CD4-positive, CD25-positive, alpha-beta regulatory T cell (primary cell): ENCODE data around the gene TMEM120B. TPM values are rescaled to one million over a fixed set of nuclear protein-coding genes. Genes with fewer than 3 reads are reported as not detected.
A peak's percentile ranks its signal among the peaks of the same experiment; 100 is the strongest.

Experiments used
- ATAC-seq, 2 donors: fragments of 150-1000 bp; cut with Tn5 transposase; one replicate each; pipeline ENCODE4 v1.10.0; 2021; ENCODE audit warnings: low read depth in 2 of 2, moderate number of reproducible peaks in 2 of 2, moderate library complexity in 1 of 2
- DNase-seq, 3 donors: peaks; one replicate each; pipeline versions ENCODE4 v3.0.0 to v3.0.0-alpha.2; 2012 to 2022; ENCODE audit warnings: mixed read lengths in 1 of 3
- H3K27ac ChIP-seq: one replicate; pipeline ENCODE4 v1.7.0; 2013; ENCODE audit warnings: mild to moderate bottlenecking, low read length; ENCODE audit not compliant: insufficient read depth, poor library complexity, severe bottlenecking
- H3K27me3 ChIP-seq: one replicate; pipeline ENCODE4 v1.7.0; 2013; ENCODE audit warnings: low read length; ENCODE audit not compliant: control insufficient read depth, insufficient read depth
- H3K36me3 ChIP-seq: one replicate; pipeline ENCODE4 v1.7.0; 2013; ENCODE audit warnings: mild to moderate bottlenecking, low read length, moderate library complexity; ENCODE audit not compliant: control insufficient read depth, insufficient read depth
- H3K4me1 ChIP-seq: 2 replicates; pipeline ENCODE4 v1.7.0; 2013; ENCODE audit warnings: mild to moderate bottlenecking, low read length; ENCODE audit not compliant: insufficient read depth, control insufficient read depth, poor library complexity, severe bottlenecking
- H3K4me3 ChIP-seq: one replicate; pipeline ENCODE4 v1.7.0; 2013; ENCODE audit warnings: low read depth, mild to moderate bottlenecking, low read length, moderate library complexity
- H3K9me3 ChIP-seq, 2 experiments: 1 replicate in 1 of 2; 2 replicates in 1 of 2; pipeline ENCODE4 v1.7.0; 2013; ENCODE audit warnings: low read length in 2 of 2, mild to moderate bottlenecking in 1 of 2, moderate library complexity in 1 of 2; ENCODE audit not compliant: control insufficient read depth in 2 of 2
- H3K27ac Mint-ChIP-seq, 3 donors: one replicate each; pipeline ENCODE4 v1.8.0; 2020 to 2022; ENCODE audit warnings: mild to moderate bottlenecking in 3 of 3, mixed read lengths in 3 of 3, moderate library complexity in 2 of 3
- H3K27me3 Mint-ChIP-seq: one replicate; pipeline ENCODE4 v1.8.0; 2022; ENCODE audit warnings: mild to moderate bottlenecking, mixed read lengths
- H3K36me3 Mint-ChIP-seq: one replicate; pipeline ENCODE4 v1.8.0; 2020; ENCODE audit warnings: mixed read lengths
- H3K4me1 Mint-ChIP-seq, 4 donors: one replicate each; pipeline ENCODE4 v1.8.0; 2020 to 2022; ENCODE audit warnings: mixed read lengths in 4 of 4, mild to moderate bottlenecking in 1 of 4
- H3K4me3 Mint-ChIP-seq, 4 donors: one replicate each; pipeline ENCODE4 v1.8.0; 2020 to 2022; ENCODE audit warnings: mild to moderate bottlenecking in 4 of 4, mixed read lengths in 4 of 4, moderate library complexity in 3 of 4
- H3K9me3 Mint-ChIP-seq, 7 donors: one replicate each; pipeline ENCODE4 v1.8.0; 2020 to 2022; ENCODE audit warnings: mixed read lengths in 7 of 7, mild to moderate bottlenecking in 3 of 7, moderate library complexity in 2 of 7
- polyA plus RNA-seq, 4 donors: library from polyadenylated mRNA; unstranded; fragments of 300-500 nt; fragmentation: Illumina TruSeq; gene quantifications; one replicate each; pipeline ENCODE4 v1.2.3, GENCODE V29; 2021
- total RNA-seq: library from RNA; stranded (reverse); gene quantifications from one replicate; pipeline ENCODE4 v1.2.3, GENCODE V29; 2022

TMEM120B gene
- total and polyA plus RNA-seq, 5 donors from 2014 or later = 2.6 to 7.5 (median 2.7) TPM

DNA sequence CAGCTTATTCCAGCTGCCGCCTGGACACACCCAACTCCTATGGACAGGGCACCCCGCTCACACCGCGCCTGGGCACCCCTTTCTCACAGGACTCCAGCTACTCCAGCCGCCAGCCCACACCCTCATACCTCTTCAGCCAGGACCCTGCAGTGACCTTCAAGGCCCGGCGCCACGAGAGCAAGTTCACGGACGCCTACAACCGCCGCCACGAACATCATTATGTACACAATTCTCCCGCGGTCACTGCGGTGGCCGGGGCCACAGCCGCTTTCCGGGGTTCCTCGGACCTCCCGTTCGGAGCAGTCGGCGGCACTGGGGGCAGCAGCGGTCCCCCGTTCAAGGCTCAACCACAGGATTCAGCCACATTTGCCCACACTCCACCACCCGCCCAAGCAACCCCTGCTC lies 97.2 kb downstream of the TMEM120B start:
- H3K36me3 Mint-ChIP-seq = peaks cover 33% of the 10 kb centered on the region
- peak overlapping the region in 2 of 3 donors; percentile 56 to 62 for H3K27ac Mint-ChIP-seq

DNA sequence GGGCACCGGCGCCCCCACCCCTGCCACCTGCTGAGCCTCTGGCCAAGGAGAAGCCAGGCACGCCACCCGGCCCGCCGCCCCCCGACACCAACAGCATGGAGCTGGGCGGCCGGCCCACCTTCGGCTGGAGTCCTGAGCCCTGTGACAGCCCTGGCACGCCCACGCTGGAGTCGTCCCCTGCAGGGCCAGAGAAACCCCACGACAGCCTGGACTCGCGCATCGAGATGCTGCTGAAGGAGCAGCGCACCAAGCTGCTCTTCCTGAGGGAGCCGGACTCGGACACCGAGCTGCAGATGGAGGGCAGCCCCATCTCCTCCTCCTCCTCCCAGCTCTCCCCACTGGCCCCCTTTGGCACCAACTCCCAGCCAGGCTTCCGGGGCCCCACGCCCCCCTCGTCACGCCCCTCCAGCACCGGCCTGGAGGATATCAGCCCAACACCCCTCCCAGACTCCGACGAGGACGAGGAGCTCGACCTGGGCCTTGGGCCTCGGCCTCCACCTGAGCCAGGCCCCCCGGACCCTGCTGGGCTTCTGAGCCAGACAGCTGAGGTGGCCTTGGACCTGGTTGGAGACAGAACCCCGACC lies 97.8 kb downstream of the TMEM120B start:
- peaks cover 82% of the 10 kb centered on the region for H3K4me1 ChIP-seq
- Mint-ChIP-seq H3K9me3 (no peaks in the 10 kb centered on the region), H3K4me3 (peak overlapping the region; percentile 43 to 92 (median 85)), H3K4me1 (peaks cover 10 to 74% (median 37%) of the 10 kb centered on the region in 4 donors), H3K36me3 (peaks cover 37% of the 10 kb centered on the region), H3K27ac (peak overlapping the region in 1 of 3 donors; percentile 90), H3K27me3 (no peaks in the 10 kb centered on the region)
- DNase-seq = no peak
- H3K27ac ChIP-seq = peak overlapping the region; percentile 50
- peaks cover 54% of the 10 kb centered on the region for H3K36me3 ChIP-seq
- ATAC-seq = no peak
- no peaks in the 10 kb centered on the region for H3K9me3 ChIP-seq
- H3K4me3 ChIP-seq = peak overlapping the region; percentile 73
- no peaks in the 10 kb centered on the region for H3K27me3 ChIP-seq

More for the DNA sequence above, 97.2 kb downstream of the TMEM120B start:
- H3K27me3 Mint-ChIP-seq = no peaks in the 10 kb centered on the region
- Histone ChIP-seq H3K4me1 (peaks cover 86% of the 10 kb centered on the region), H3K9me3 (no peaks in the 10 kb centered on the region), H3K27ac (no peak overlapping the region), H3K27me3 (no peaks in the 10 kb centered on the region), H3K36me3 (peaks cover 48% of the 10 kb centered on the region), H3K4me3 (no peak overlapping the region)
- H3K4me1 Mint-ChIP-seq = peaks cover 10 to 68% (median 37%) of the 10 kb centered on the region in 4 donors
- DNase-seq (no peak), ATAC-seq (no peak)
- no peaks in the 10 kb centered on the region for H3K9me3 Mint-ChIP-seq
- H3K4me3 Mint-ChIP-seq = peak overlapping the region; percentile 55 to 90 (median 65)

DNA sequence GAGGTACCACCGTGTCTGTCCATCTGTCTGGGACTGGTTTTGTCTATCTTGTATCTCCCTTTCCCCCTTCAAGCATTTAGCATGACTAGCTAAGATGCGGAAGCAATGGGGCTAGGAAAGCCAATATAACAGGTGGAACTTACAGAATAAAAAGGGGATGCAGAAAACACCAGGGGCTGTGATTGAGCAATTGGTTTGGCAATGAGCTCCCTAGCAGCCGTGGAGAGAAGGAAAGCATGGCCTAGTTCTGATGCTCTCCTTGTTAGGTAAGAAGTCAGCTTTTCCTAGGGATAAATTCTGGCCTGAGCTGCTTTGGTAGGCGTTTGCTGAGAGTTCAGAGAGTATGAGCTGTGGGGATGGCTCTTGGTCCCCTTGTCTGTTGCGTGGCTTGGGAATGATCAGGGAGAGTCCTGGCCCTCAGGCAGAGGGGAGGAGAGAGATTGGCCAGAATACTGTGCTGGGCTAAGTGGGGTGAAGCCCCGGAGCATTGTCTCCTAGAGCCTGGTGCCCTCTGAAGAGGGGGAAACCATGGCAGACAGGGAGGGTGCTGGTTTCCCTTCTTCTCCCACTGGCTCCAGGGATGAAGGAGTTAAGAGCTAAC lies 98.4 kb downstream of the TMEM120B start:
- Mint-ChIP-seq H3K9me3 (no peaks in the 10 kb centered on the region), H3K36me3 (peaks cover 36% of the 10 kb centered on the region), H3K27ac (peak overlapping the region; percentile 45 to 90 (median 90)), H3K27me3 (no peaks in the 10 kb centered on the region), H3K4me3 (peak overlapping the region; percentile 82 to 92 (median 90)), H3K4me1 (peaks cover 10 to 72% (median 38%) of the 10 kb centered on the region in 4 donors)
- peak overlapping the region; percentile 73 for H3K4me3 ChIP-seq
- H3K9me3 ChIP-seq = no peaks in the 10 kb centered on the region
- DNase-seq (no peak), ATAC-seq (no peak)
- peaks cover 60% of the 10 kb centered on the region for H3K36me3 ChIP-seq
- H3K4me1 ChIP-seq = peaks cover 78% of the 10 kb centered on the region
- H3K27ac ChIP-seq = peak overlapping the region; percentile 50
- no peaks in the 10 kb centered on the region for H3K27me3 ChIP-seq

DNA sequence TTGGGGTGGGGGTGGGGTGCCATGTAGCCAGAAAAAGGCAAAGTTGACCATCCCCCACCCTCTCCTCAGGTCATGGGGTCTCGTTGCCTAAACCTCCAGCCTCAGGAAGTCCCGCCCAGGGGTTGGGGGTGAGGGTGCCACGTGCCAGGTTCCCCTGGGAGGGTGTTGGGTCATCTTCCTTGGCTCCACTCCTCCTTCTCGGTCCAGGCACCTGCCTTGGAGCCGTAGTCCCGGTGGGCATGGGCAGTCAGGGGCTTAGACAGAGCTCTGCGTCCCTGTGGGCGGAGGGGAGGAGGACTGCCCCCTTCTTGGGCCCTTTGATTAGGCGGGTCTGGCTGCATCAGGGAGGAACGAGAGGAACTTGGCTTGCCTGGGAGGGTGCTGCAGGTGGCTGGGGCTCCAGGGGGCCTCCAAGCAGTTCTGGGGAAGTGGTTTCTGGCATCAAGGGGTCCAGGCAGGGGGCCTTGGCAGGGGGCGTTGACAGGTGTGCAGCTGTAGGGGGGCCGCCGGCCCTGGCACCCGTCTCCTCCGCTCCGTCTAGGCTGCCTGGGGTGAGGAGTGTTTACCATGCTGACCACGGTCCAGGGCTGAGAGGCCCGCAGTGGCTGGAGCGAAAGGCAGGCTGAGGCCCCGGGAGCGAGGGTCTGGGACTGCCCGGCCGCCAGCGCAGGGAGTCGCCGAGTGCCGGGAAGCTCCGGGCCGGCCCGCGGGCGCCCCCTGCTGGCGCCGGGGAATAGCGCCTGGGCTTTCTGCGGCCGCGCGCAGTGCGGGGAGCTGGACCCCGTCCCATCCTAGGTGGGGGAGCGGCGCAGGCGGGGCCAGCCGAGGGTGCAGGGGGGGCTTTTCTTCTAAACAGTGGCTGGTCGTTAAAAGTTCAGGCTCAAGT lies 99.1 kb downstream of the TMEM120B start:
- peak overlapping the region; percentile 50 for H3K27ac ChIP-seq
- no peaks in the 10 kb centered on the region for H3K9me3 ChIP-seq
- Mint-ChIP-seq H3K4me3 (peak overlapping the region; percentile 82 to 92 (median 90)), H3K36me3 (peaks cover 37% of the 10 kb centered on the region), H3K9me3 (no peaks in the 10 kb centered on the region), H3K4me1 (peaks cover 10 to 73% (median 38%) of the 10 kb centered on the region in 4 donors), H3K27me3 (no peaks in the 10 kb centered on the region), H3K27ac (peak overlapping the region; percentile 62 to 97 (median 90))
- H3K36me3 ChIP-seq = peaks cover 64% of the 10 kb centered on the region
- ATAC-seq (peak; percentile 73 to 77), DNase-seq (peak; percentile 60 to 73 (median 62))
- H3K4me3 ChIP-seq = peak overlapping the region; percentile 83
- H3K4me1 ChIP-seq = peaks cover 70% of the 10 kb centered on the region
- H3K27me3 ChIP-seq = no peaks in the 10 kb centered on the region

DNA sequence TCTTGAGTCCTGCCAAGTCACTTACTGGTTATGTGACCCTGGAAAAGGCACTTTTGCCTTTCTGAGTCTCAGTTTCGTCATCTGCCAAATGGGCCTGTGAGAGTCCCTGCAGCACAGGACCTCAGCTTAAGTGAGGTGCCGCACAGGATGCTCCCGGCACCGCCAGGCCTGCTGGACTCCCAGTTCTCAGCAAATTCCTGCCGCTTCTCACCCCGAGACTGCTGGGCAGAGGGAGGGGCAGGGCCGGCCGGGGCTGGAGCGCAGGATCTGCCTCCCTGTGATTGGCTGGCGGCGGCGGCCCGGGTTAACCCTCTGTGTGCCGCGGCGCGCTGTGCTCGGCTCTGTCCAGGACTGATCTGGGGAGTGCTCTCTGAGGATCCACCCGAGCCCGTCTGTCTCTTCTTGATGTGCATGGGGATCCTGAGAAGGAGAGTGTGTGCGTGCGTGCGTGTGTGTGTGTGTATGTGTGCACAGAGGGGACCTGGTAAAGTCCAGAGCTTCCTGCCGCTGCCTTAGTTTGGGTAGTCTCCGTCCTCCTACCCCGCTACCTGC lies 99.8 kb downstream of the TMEM120B start:
- Mint-ChIP-seq H3K36me3 (peaks cover 38% of the 10 kb centered on the region), H3K27ac (peak overlapping the region in 1 of 3 donors; percentile 69), H3K27me3 (no peaks in the 10 kb centered on the region), H3K4me1 (peaks cover 10 to 70% (median 36%) of the 10 kb centered on the region in 4 donors), H3K9me3 (no peaks in the 10 kb centered on the region), H3K4me3 (peak overlapping the region; percentile 82 to 92 (median 90))
- Histone ChIP-seq H3K27ac (peak overlapping the region; percentile 50), H3K9me3 (no peaks in the 10 kb centered on the region), H3K4me1 (peaks cover 63% of the 10 kb centered on the region), H3K27me3 (no peaks in the 10 kb centered on the region), H3K4me3 (peak overlapping the region; percentile 83), H3K36me3 (peaks cover 71% of the 10 kb centered on the region)
- DNase-seq (peak in 1 of 3 donors; percentile 47), ATAC-seq (peak; percentile 5 to 28)

DNA sequence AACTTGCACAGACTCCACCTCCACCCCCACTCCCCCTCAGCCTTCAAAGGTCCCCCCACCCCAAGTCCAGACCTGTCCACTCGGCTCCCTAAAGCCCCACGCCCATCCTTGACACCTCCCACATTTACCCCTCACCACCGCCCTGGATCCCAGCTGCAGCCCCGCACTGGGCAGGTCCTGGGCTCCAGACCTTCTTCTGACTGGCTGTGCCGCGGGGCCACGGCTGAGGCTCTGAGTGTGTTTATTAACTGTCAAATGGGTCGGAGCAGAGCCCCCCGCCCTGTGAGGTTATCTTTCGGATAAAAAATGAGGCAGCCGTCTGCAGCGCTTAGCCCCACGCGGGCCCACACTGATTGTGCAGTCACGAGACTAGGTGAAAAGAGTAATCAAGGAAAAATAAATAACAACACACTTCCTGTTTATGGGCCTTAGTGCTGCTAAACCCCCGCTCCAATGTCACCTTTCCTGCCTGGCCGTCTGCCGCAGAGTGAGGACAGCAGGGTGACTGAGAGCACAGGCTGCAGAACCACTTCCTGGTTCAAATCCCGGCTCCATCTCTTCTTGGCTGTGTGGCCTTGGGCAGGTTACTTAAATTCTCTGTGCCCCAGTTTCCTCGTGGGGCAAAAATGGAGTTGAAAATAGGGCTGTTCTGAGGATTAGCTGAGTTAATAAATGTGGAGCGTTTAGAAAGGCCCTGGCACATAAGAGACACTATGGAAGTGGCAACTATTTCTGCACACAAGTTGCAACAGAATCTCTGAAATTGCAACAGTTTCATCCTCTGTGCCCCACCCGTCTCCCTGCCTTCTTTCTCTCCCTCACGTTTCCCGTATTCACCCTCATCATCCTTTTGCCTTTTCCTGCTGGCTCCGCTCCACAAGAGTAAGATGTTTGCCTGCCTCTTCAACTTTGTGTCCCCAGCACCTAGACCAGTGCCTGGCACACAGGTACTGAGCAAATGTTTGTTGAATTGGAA lies 100.7 kb downstream of the TMEM120B start:
- peak overlapping the region; percentile 50 for H3K27ac ChIP-seq

More for the DNA sequence above, 100.7 kb downstream of the TMEM120B start:
- Histone ChIP-seq H3K36me3 (peaks cover 75% of the 10 kb centered on the region), H3K4me1 (peaks cover 55% of the 10 kb centered on the region), H3K4me3 (peak overlapping the region; percentile 42), H3K27me3 (no peaks in the 10 kb centered on the region), H3K9me3 (no peaks in the 10 kb centered on the region)
- Mint-ChIP-seq H3K36me3 (peaks cover 38% of the 10 kb centered on the region), H3K27me3 (no peaks in the 10 kb centered on the region), H3K27ac (peak overlapping the region; percentile 66 to 82 (median 75)), H3K4me1 (peaks cover 10 to 62% (median 34%) of the 10 kb centered on the region in 4 donors), H3K4me3 (peak overlapping the region; percentile 82 to 92 (median 90)), H3K9me3 (no peaks in the 10 kb centered on the region)
- DNase-seq = peak in 1 of 3 donors; percentile 60
- ATAC-seq = no peak
